IMR-90 (cell line): ENCODE measurements around the gene FERMT3. TPM values are rescaled to one million over a fixed set of nuclear protein-coding genes. Genes with fewer than 3 reads are reported as not detected.

Experiments used
- ATAC-seq: fragments of 200-7000 bp; cut with Tn5 transposase; 2 replicates; pipeline ENCODE4 v1.9.1; 2020; ENCODE audit warnings: low read depth, mild to moderate bottlenecking, moderate library complexity
- BruUV-seq: library from RNA; stranded (reverse); fragments of 400-500 nt; replicated peaks from 2 replicates; lab custom pipeline; 2021; lab: Mats Ljungman, UMichigan
- CTCF ChIA-PET: fragments of 300-600 bp; formaldehyde crosslinking; extraction: SDS; loops from one replicate; lab custom pipeline; 2021; ENCODE audit warnings: antibody characterized with exemption; lab: Yijun Ruan, JAX
- POLR2A ChIA-PET: fragments of 300-600 bp; sonication (Branson Sonifier 250); formaldehyde crosslinking; loops from one replicate; lab custom pipeline; 2022; ENCODE audit warnings: antibody characterized with exemption; ENCODE audit not compliant: unreplicated experiment; lab: Charles Lee
- DNase-seq: peaks from one replicate; pipeline ENCODE4 v3.0.0; 2013
- H2AFZ ChIP-seq: replicated peaks from 2 replicates; pipeline ENCODE3; 2013; ENCODE audit warnings: low read length, mild to moderate bottlenecking; ENCODE audit not compliant: poor library complexity
- H2AK5ac ChIP-seq: 2 replicates; pipeline ENCODE4 v1.6.1; 2013; ENCODE audit warnings: low read depth, low read length, inconsistent platforms
- H2AK9ac ChIP-seq: replicated peaks from 2 replicates; pipeline ENCODE3; 2013; ENCODE audit warnings: mild to moderate bottlenecking, low read depth, low read length, moderate library complexity; ENCODE audit not compliant: poor library complexity
- H2BK120ac ChIP-seq: 2 replicates; pipeline ENCODE4 v1.6.1; 2013; ENCODE audit warnings: low read depth, low read length, inconsistent platforms
- H2BK15ac ChIP-seq: 3 replicates; pipeline ENCODE4 v1.6.1; 2013; ENCODE audit warnings: low read depth, low read length, inconsistent platforms
- H2BK20ac ChIP-seq: 2 replicates; pipeline ENCODE4 v1.6.1; 2013; ENCODE audit warnings: low read depth, mild to moderate bottlenecking, inconsistent platforms, low read length, moderate library complexity
- H2BK5ac ChIP-seq: 2 replicates; pipeline ENCODE4 v1.6.1; 2013; ENCODE audit warnings: mild to moderate bottlenecking, low read depth, low read length, inconsistent platforms; ENCODE audit not compliant: poor library complexity, severe bottlenecking
- H3K14ac ChIP-seq: replicated peaks from 2 replicates; pipeline ENCODE4 v1.6.1; 2013; ENCODE audit warnings: low read depth, low read length, inconsistent platforms
- H3K18ac ChIP-seq: 2 replicates; pipeline ENCODE4 v1.6.1; 2013; ENCODE audit warnings: low read depth, low read length, control low read depth
- H3K23ac ChIP-seq: 2 replicates; pipeline ENCODE4 v1.6.1; 2013; ENCODE audit warnings: low read depth, low read length, inconsistent platforms
- H3K27ac ChIP-seq: 2 replicates; pipeline ENCODE4 v1.5.1; 2013; ENCODE audit warnings: mild to moderate bottlenecking, control low read depth, low read length; ENCODE audit not compliant: insufficient read depth
- H3K27me3 ChIP-seq: 2 replicates; pipeline ENCODE4 v1.6.1; 2013; ENCODE audit warnings: low read length; ENCODE audit not compliant: control insufficient read depth, insufficient read depth
- H3K36me3 ChIP-seq: 2 replicates; pipeline ENCODE4 v1.6.1; 2013; ENCODE audit warnings: low read length, mixed read lengths; ENCODE audit not compliant: control insufficient read depth, insufficient read depth
- H3K4ac ChIP-seq: 2 replicates; pipeline ENCODE4 v1.6.1; 2013; ENCODE audit warnings: low read depth, low read length, inconsistent platforms
- H3K4me1 ChIP-seq: 2 replicates; pipeline ENCODE4 v1.6.1; 2013; ENCODE audit warnings: low read length, mixed read lengths; ENCODE audit not compliant: control insufficient read depth, insufficient read depth
- H3K4me2 ChIP-seq: 2 replicates; pipeline ENCODE4 v1.6.1; 2013; ENCODE audit warnings: low read depth, mild to moderate bottlenecking, control low read depth, low read length, moderate library complexity
- H3K4me3 ChIP-seq: 2 replicates; pipeline ENCODE4 v1.5.1; 2013; ENCODE audit warnings: low read depth, mild to moderate bottlenecking, control low read depth, low read length, moderate library complexity; ENCODE audit not compliant: insufficient read depth
- H3K56ac ChIP-seq: 2 replicates; pipeline ENCODE4 v1.6.1; 2013; ENCODE audit warnings: low read length, inconsistent platforms; ENCODE audit not compliant: insufficient read depth; ENCODE audit errors: extremely low read depth
- H3K79me1 ChIP-seq, 2 experiments: 2 replicates each; pipeline ENCODE4 v1.6.1; 2013; ENCODE audit warnings: low read length in 2 of 2, inconsistent platforms in 1 of 2, low read depth in 1 of 2
- H3K9ac ChIP-seq: 2 replicates; pipeline ENCODE4 v1.6.1; 2013; ENCODE audit warnings: low read depth, low read length, control low read depth
- H3K9me1 ChIP-seq: 2 replicates; pipeline ENCODE4 v1.6.1; 2013; ENCODE audit warnings: low read length, inconsistent platforms; ENCODE audit not compliant: insufficient read depth
- H3K9me3 ChIP-seq: 2 replicates; pipeline ENCODE4 v1.6.1; 2013; ENCODE audit warnings: low read length; ENCODE audit not compliant: control insufficient read depth, insufficient read depth
- H4K20me1 ChIP-seq: 2 replicates; pipeline ENCODE4 v1.6.1; 2013; ENCODE audit warnings: low read length, inconsistent platforms; ENCODE audit not compliant: insufficient read depth
- H4K5ac ChIP-seq: 2 replicates; pipeline ENCODE4 v1.6.1; 2013; ENCODE audit warnings: mild to moderate bottlenecking, low read depth, low read length, control low read depth
- H4K8ac ChIP-seq, 2 experiments: 2 replicates each; pipeline ENCODE4 v1.6.1; 2013; ENCODE audit warnings: low read depth in 2 of 2, low read length in 2 of 2, control low read depth in 1 of 2, inconsistent platforms in 1 of 2
- H4K91ac ChIP-seq: 2 replicates; pipeline ENCODE4 v1.6.1; 2013; ENCODE audit warnings: low read depth, low read length, inconsistent platforms; ENCODE audit not compliant: insufficient read depth
- BHLHE40 ChIP-seq: fragments of 150-350 bp; IDR thresholded peaks from 2 replicates; pipeline ENCODE4 v1.6.1; 2016; ENCODE audit warnings: mild to moderate bottlenecking, low read depth, low read length
- CHD1 ChIP-seq: IDR thresholded peaks from 2 replicates; pipeline ENCODE4 v1.6.1; 2012; ENCODE audit warnings: low read depth, low read length, improper control_type of control experiment
- CTCF ChIP-seq: conservative IDR thresholded peaks from 2 replicates; pipeline ENCODE4 v1.5.1; 2012; ENCODE audit warnings: mild to moderate bottlenecking, low read depth, low read length, improper control_type of control experiment
- ELK1 ChIP-seq: fragments of 150-350 bp; IDR thresholded peaks from 2 replicates; pipeline ENCODE4 v1.6.1; 2016; ENCODE audit warnings: low read depth, mild to moderate bottlenecking, low read length, moderate library complexity, borderline replicate concordance
- FOS ChIP-seq: fragments of 150-350 bp; IDR thresholded peaks from 2 replicates; pipeline ENCODE4 v1.6.1; 2016; ENCODE audit warnings: low read depth, low read length
- MAFK ChIP-seq: IDR thresholded peaks from 2 replicates; pipeline ENCODE4 v1.6.1; 2012; ENCODE audit warnings: low read depth, low read length, improper control_type of control experiment
- MAZ ChIP-seq: IDR thresholded peaks from 2 replicates; pipeline ENCODE4 v1.6.1; 2012; ENCODE audit warnings: low read depth, mild to moderate bottlenecking, low read length, improper control_type of control experiment, moderate library complexity, borderline replicate concordance
- MXI1 ChIP-seq: IDR thresholded peaks from 2 replicates; pipeline ENCODE4 v1.6.1; 2012; ENCODE audit warnings: low read depth, mild to moderate bottlenecking, low read length, moderate library complexity, borderline replicate concordance
- NFE2L2 ChIP-seq: fragments of 150-350 bp; IDR thresholded peaks from 2 replicates; pipeline ENCODE4 v1.6.1; 2016; ENCODE audit warnings: low read depth, mild to moderate bottlenecking, low read length
- POLR2A ChIP-seq: IDR thresholded peaks from 2 replicates; pipeline ENCODE4 v1.6.1; 2012; ENCODE audit warnings: mild to moderate bottlenecking, low read depth, low read length
- RAD21 ChIP-seq: IDR thresholded peaks from 2 replicates; pipeline ENCODE4 v1.6.1; 2012; ENCODE audit warnings: low read length, improper control_type of control experiment
- SMC3 ChIP-seq: fragments of 150-350 bp; IDR thresholded peaks from 2 replicates; pipeline ENCODE4 v1.6.1; 2016; ENCODE audit warnings: low read depth, mild to moderate bottlenecking, antibody characterized with exemption, low read length, moderate library complexity
- USF2 ChIP-seq: fragments of 150-350 bp; IDR thresholded peaks from 2 replicates; pipeline ENCODE4 v1.6.1; 2017; ENCODE audit warnings: mild to moderate bottlenecking, antibody characterized with exemption, low read length, low read depth
- WGBS, 2 experiments: methylation state at CpG; one replicate each; pipeline versions ENCODE4 v1.1.5 to v1.1.7; 2013; ENCODE audit warnings: missing lambda C conversion rate in 2 of 2; ENCODE audit not compliant: insufficient read length in 1 of 2; ENCODE audit errors: extremely low coverage in 2 of 2; 5-methylcytosine and 5-hydroxymethylcytosine counted together
- dilution Hi-C: fragments of 300-500 bp; cut with HindIII; formaldehyde crosslinking; loops from one replicate; pipeline ENCODE4 v1.14.3; 2018; ENCODE audit warnings: low sequenced_read_pairs; ENCODE audit not compliant: unreplicated experiment
- in situ Hi-C: fragments of 300-500 bp; cut with MboI; formaldehyde crosslinking; loops from 3 replicates; pipeline ENCODE4 v1.14.3; 2019; ENCODE audit warnings: low sequenced_read_pairs, inconsistent platforms, mixed read lengths
- intact Hi-C: fragments of 100-400 bp; cut with micrococcal nuclease; formaldehyde crosslinking; loops from 2 replicates; pipeline ENCODE4 v1.10.0; 2022
- polyA plus RNA-seq, 3 experiments: library from polyadenylated mRNA; depleted of rRNA; stranded (reverse); fragments of >200 nt; gene quantifications; 2 replicates each; pipeline ENCODE4 v1.2.3, GENCODE V29; 2012; ENCODE audit warnings: low replicate concordance in 1 of 3
- total RNA-seq: library from RNA; depleted of rRNA; stranded (reverse); fragments of >200 nt; gene quantifications from 2 replicates; pipeline ENCODE4 v1.2.3, GENCODE V29; 2012

Gene FERMT3
- total and polyA plus RNA-seq, 2 of the 4 experiments (the other 2 are of a cell fraction): 0.36 to 2.3 TPM

GRCh38 chr11:64241241-64241490 is 34.6 kb downstream of the FERMT3 start:
- POLR2A ChIA-PET: interaction anchor here (0.6 to 1.1 kb wide), 2 partner anchors 36 to 56 kb away, joined by 3 to 24 read pairs; no protein-coding TSS in a partner anchor
- in situ Hi-C loops: no loop called here
- peak overlapping the region; percentile 99 for H2AFZ ChIP-seq

More at GRCh38 chr11:64241241-64241490, 34.6 kb downstream of the FERMT3 start:
- peak; percentile 99 for DNase-seq
- Histone ChIP-seq H3K9me3 (no peaks in the 10 kb centered on the region), H3K27me3 (no peaks in the 10 kb centered on the region), H3K18ac (peak overlapping the region; percentile 20; the same call in 1 of the 2 replicates), H3K36me3 (peaks cover 28% of the 10 kb centered on the region), H4K20me1 (peaks cover 22% of the 10 kb centered on the region), H3K27ac (peak overlapping the region; percentile 89), H4K8ac (peak overlapping the region; percentile 96 to 97; a peak in 3 of 4 replicates), H2AK5ac (no peak overlapping the region; the same call in 1 of the 2 replicates), H2AK9ac (peak overlapping the region; percentile 81), H3K9me1 (peaks cover 14% of the 10 kb centered on the region), H3K4me1 (peaks cover 13% of the 10 kb centered on the region), H2BK20ac (no peak overlapping the region), H3K4me2 (peak overlapping the region; percentile 12), H3K79me1 (peaks cover 18 to 37% of the 10 kb centered on the region in 2 experiments; a peak in 3 of 4 replicates), H3K14ac (peak overlapping the region; percentile 81; the same call in 1 of the 2 replicates), H3K9ac (peak overlapping the region; percentile 68), H4K91ac (peak overlapping the region; percentile 83; the same call in 1 of the 2 replicates), H3K56ac (no peak overlapping the region), H3K4ac (peak overlapping the region; percentile 93), H4K5ac (0 out of 2 replicates have a peak overlapping the region, but pooled peaks have one; percentile 14), H2BK120ac (peak overlapping the region; percentile 82; the same call in 1 of the 2 replicates), H3K4me3 (peak overlapping the region; percentile 65), H3K23ac (no peak overlapping the region), H2BK15ac (peak overlapping the region; percentile 35; the same call in 1 of the 3 replicates), H2BK5ac (peak overlapping the region; percentile 92)
- TF ChIP-seq NFE2L2 (no peak), MAZ (no peak), POLR2A (no peak), MAFK (no peak), SMC3 (no peak), USF2 (no peak), CHD1 (no peak), BHLHE40 (no peak), FOS (no peak), MXI1 (no peak; the same call in 1 of the 2 replicates), RAD21 (no peak), CTCF (no peak), ELK1 (no peak)
- ATAC-seq: peak; percentile 85
- intact Hi-C loops: loop anchor here (2.0 kb wide), 1 partner anchor 54 kb away; the partner anchor contains the start of gene STIP1
- 0% methylated on average over 4 of the region's 24 CpGs; no CpG with 5 or more reads in 1 of the 2 experiments for WGBS, 2 experiments
- BruUV-seq: no TSS peak
- CTCF ChIA-PET: interaction anchor here (0.6 to 2.5 kb wide), 3 partner anchors 37 to 882 kb away, joined by 3 to 8 read pairs (median 5); no protein-coding TSS in a partner anchor
- dilution Hi-C loops: no loop called here
